Small intestine (tissue), 7 donors: ENCODE data around the gene CHN2. TPM values are rescaled to one million over a fixed set of nuclear protein-coding genes. Genes with fewer than 3 reads are reported as not detected.

Experiments
- DNase-seq, 2 donors: peaks; one replicate each; pipeline versions ENCODE4 v3.0.0 to v3.0.0-alpha.2; 2013
- FAIRE-seq: peaks from 2 replicates; lab custom pipeline; 2012; peaks lifted over from hg19 to GRCh38; lab: Jason Lieb, UNC
- H3K27ac ChIP-seq, 3 donors: one replicate each; pipeline ENCODE4 v1.5.1; 2013; ENCODE audit warnings: low read length in 2 of 3, mild to moderate bottlenecking in 2 of 3, control low read depth in 1 of 3, inconsistent platforms in 1 of 3, low read depth in 1 of 3, moderate library complexity in 1 of 3
- H3K27me3 ChIP-seq, 3 donors: one replicate each; pipeline ENCODE4 v1.6.1; 2013; ENCODE audit warnings: low read length in 3 of 3, inconsistent platforms in 1 of 3; ENCODE audit not compliant: control insufficient read depth in 3 of 3, insufficient read depth in 3 of 3
- H3K36me3 ChIP-seq, 3 donors: one replicate each; pipeline ENCODE4 v1.6.1; 2013; ENCODE audit warnings: low read length in 3 of 3, inconsistent platforms in 1 of 3, low read depth in 1 of 3, mild to moderate bottlenecking in 1 of 3, moderate library complexity in 1 of 3; ENCODE audit not compliant: control insufficient read depth in 3 of 3, insufficient read depth in 2 of 3
- H3K4me1 ChIP-seq, 3 donors: one replicate each; pipeline ENCODE4 v1.6.1; 2013; ENCODE audit warnings: low read length in 2 of 3, inconsistent platforms in 1 of 3, low read depth in 1 of 3, mild to moderate bottlenecking in 1 of 3, moderate library complexity in 1 of 3; ENCODE audit not compliant: control insufficient read depth in 3 of 3, insufficient read depth in 2 of 3
- H3K4me3 ChIP-seq, 3 donors: one replicate each; pipeline ENCODE4 v1.5.1; 2013; ENCODE audit warnings: low read length in 3 of 3, control low read depth in 1 of 3, inconsistent platforms in 1 of 3, low read depth in 1 of 3, mild to moderate bottlenecking in 1 of 3, moderate library complexity in 1 of 3
- H3K9me3 ChIP-seq, 2 donors: one replicate each; pipeline ENCODE4 v1.6.1; 2013; ENCODE audit warnings: low read depth in 1 of 2, low read length in 1 of 2; ENCODE audit not compliant: control insufficient read depth in 2 of 2, insufficient read depth in 1 of 2
- WGBS, 3 donors: extraction: QIAGEN DNeasy Blood & Tissue Kit; methylation state at CpG; one replicate each; pipeline ENCODE4 v1.1.7; 2013; 5-methylcytosine and 5-hydroxymethylcytosine counted together
- polyA plus RNA-seq, 4 donors: library from polyadenylated mRNA; stranded (reverse) in 3 of 4; unstranded in 1 of 4; fragments of 200-250 nt in 3 of 4; fragments of 120-200 nt in 1 of 4; gene quantifications; one replicate each; pipeline versions ENCODE4 v1.2.1 to v1.2.3, GENCODE V29; 2013
- donor health status: healthy with polysubstance abuse.
- donor health status: control.
- donor health status: control.
- donor health status: Bipolar disorder and iron deficiency.
- donor health status: healthy.

CHN2 gene
- polyA plus RNA-seq, 4 donors: 22.3 to 124 (median 45.2) TPM

DNA sequence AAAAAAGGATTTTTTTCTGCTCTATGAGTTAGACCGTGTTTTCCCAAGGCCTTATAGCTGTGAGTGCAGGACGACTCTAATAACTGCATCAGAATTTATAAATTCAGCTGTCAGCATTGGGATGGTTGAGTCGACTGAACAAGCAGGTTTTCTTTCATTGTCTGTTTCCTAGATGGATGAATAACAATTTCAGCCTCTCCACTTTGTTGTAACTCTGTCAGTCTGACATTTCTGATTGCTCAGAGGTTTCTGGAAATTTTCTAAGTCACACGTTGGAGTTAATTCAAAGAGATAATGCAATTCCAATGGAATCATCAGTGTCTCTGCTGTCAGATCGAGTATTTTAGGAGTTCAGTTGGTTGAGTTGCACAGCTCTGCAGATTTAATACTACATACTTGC is 159.2 kb downstream of the CHN2 start:
- H3K27ac ChIP-seq: no peak overlapping the region
- H3K36me3 ChIP-seq: peaks cover 0 to 8% (median 0%) of the 10 kb centered on the region in 3 donors
- no peaks in the 10 kb centered on the region for H3K27me3 ChIP-seq
- no peak overlapping the region for H3K4me3 ChIP-seq
- H3K9me3 ChIP-seq: no peaks in the 10 kb centered on the region
- H3K4me1 ChIP-seq: peaks cover 0 to 4% (median 0%) of the 10 kb centered on the region in 3 donors
- no peak for FAIRE-seq
- 82 to 86% (median 85%) methylated on average over 5 of the region's 5 CpGs for WGBS, 3 donors
- DNase-seq: no peak

DNA sequence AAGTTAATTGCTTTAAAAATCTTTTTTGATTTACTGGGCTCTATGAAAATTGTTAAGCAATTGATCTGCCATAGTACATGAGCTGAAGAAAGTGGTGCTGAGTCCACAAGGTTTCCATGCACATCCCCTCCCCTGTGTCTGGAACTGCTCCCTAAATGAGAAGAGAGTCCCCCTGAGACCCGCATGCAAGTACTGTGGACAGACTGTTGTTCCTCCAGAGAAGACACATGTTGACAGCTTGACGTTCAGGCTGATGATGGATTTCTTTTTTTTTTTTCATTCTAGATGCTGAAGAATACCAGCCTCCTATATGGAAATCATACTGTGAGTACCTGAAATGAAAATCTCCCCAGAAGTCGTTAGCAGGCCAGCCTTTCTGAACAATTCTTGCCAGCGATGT is 159.8 kb downstream of the CHN2 start:
- no peaks in the 10 kb centered on the region for H3K9me3 ChIP-seq
- H3K4me1 ChIP-seq: peaks cover 0 to 1% (median 0%) of the 10 kb centered on the region in 3 donors
- WGBS, 3 donors: 90 to 95% (median 90%) methylated on average over 4 of the region's 4 CpGs
- no peak for FAIRE-seq
- no peak overlapping the region for H3K27ac ChIP-seq
- no peak for DNase-seq
- H3K36me3 ChIP-seq: peaks cover 0 to 8% (median 0%) of the 10 kb centered on the region in 3 donors
- no peak overlapping the region for H3K4me3 ChIP-seq
- H3K27me3 ChIP-seq: no peaks in the 10 kb centered on the region

DNA sequence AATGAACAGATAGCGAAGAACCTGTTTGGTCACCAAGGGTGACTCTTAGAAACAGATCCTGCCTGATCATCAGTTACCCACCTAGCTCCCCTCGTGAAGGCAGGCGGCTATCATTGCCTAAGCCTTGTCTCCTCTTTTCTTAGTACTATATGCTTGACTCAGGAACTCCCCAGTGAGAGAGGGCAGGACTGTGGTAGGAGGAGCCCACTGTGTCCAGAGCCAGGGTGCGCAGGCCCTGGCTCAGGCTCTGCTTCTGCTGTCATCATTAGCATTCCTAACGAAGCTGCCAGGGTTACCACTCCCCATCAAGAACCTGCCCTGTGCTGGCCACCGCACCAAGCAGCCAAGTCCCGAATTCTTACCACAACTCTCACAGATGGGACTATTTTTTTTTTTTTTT is 160.8 kb downstream of the CHN2 start:
- Histone ChIP-seq H3K27me3 (no peaks in the 10 kb centered on the region), H3K27ac (no peak overlapping the region), H3K4me1 (no peaks in the 10 kb centered on the region), H3K4me3 (no peak overlapping the region), H3K36me3 (peaks cover 0 to 8% (median 0%) of the 10 kb centered on the region in 3 donors), H3K9me3 (no peaks in the 10 kb centered on the region)
- FAIRE-seq: no peak
- WGBS, 3 donors: 89 to 96% (median 93%) methylated on average over 7 of the region's 7 CpGs
- DNase-seq: no peak

DNA sequence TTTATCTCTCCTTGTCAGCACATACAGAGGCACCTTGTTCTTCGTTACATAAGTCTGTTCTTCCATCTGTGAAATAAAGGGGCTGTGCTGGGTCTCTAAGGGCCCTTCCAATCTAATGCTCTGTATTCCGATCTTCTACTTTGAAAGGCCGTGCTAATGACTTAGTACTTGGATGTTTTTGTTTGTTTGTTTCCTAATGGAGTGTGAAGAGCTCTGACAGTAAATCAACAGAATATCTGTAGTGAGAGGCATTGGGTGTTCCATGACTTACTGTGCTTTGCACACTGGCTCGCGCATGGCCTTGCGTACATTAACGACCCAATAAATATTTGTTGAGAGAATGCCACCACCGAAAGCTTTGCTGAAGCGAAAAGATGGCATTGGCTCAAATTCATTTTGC is 162.1 kb downstream of the CHN2 start:
- DNase-seq: no peak
- Histone ChIP-seq H3K27ac (no peak overlapping the region), H3K9me3 (no peaks in the 10 kb centered on the region), H3K4me3 (no peak overlapping the region), H3K4me1 (no peaks in the 10 kb centered on the region), H3K27me3 (no peaks in the 10 kb centered on the region), H3K36me3 (peaks cover 0 to 12% (median 0%) of the 10 kb centered on the region in 3 donors)
- FAIRE-seq: no peak
- WGBS, 3 donors: 93 to 96% (median 93%) methylated on average over 9 of the region's 9 CpGs

DNA sequence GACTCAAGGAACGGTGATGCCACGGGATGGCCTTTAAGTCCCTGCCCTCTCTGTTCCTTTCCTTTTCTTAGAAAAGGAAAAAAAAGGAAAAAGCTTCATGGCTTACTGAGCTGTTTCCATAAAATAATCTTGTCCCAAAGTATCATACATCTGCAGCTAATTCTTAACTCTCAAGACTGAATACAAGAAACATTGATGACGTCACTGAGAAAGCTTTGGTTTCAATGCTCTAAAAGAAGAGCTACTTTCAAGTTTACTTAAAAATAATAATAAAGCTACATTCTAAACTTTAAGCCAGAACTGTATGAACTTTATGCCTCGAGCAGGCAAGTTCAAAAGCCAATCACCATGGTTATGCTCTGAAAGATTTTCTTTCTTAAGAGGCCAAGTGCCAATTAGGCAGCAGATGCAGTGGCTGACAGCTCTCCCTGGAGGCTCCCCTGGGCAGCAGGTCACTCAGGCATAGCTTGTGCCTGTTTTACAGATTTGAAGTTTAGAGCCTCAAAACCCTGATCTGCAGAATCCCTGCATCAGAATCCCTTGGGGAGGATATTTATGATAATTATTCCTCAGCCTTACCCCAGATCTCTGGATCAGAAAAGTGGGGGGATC is 165.0 kb downstream of the CHN2 start:
- Histone ChIP-seq H3K4me1 (peaks cover 0 to 3% (median 3%) of the 10 kb centered on the region in 3 donors), H3K4me3 (no peak overlapping the region), H3K27me3 (no peaks in the 10 kb centered on the region), H3K27ac (no peak overlapping the region), H3K36me3 (peaks cover 0 to 12% (median 0%) of the 10 kb centered on the region in 3 donors), H3K9me3 (no peaks in the 10 kb centered on the region)
- FAIRE-seq (no peak), DNase-seq (no peak)
- 76 to 87% (median 82%) methylated on average over 4 of the region's 4 CpGs for WGBS, 3 donors

DNA sequence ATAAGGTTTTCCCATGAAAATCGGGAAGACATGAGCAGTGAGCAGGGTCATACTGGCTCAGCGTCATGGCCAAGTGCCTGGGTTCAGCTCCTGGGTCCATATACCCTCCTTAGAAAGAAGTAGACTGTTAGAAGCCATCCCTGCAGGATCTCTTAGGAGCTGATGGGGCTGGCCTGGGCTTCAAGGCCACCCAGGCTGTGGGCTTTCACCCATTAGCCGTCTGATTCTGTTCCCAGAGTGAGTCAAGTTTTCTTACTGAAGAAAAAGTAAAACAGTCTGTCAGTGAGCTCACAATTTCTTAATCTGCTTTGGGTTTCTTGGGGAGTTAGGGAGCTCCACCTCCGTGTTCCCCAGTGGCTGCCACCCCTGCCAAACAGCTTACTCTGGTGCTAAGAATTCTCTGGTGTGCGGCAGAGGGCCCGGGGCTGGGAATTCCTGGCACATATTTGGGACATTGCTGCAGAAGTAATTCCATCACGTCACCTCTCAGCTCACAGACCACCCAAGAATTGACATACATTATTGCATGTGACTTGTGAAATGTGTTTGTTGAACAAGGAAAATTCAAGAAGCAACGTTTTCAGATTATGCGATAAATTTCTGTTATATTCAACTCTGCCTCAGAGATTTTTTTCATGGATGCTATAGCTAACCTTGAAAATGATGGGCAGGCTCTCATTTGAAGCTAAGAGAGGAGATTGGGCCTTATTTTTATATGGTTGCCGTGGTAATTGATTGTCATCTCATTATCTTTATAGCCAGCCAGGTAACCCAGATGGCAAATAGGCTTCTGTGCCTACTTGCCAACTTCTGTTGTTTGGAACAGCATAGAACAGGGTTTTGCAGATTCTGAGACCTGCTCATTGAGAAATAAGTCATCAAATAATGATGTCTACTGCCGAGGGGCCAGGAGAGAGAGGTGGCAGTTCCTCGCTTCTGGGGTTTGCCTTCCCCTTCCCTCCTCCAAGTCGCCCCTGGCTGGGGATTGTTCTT is 166.4 kb downstream of the CHN2 start:
- H3K27me3 ChIP-seq: no peaks in the 10 kb centered on the region
- 73 to 83% (median 76%) methylated on average over 13 of the region's 13 CpGs for WGBS, 3 donors
- no peaks in the 10 kb centered on the region for H3K9me3 ChIP-seq
- FAIRE-seq (no peak), DNase-seq (no peak)
- peaks cover 0 to 3% (median 3%) of the 10 kb centered on the region in 3 donors for H3K4me1 ChIP-seq
- H3K4me3 ChIP-seq: no peak overlapping the region
- peaks cover 0 to 5% (median 0%) of the 10 kb centered on the region in 3 donors for H3K36me3 ChIP-seq
- no peak overlapping the region for H3K27ac ChIP-seq

DNA sequence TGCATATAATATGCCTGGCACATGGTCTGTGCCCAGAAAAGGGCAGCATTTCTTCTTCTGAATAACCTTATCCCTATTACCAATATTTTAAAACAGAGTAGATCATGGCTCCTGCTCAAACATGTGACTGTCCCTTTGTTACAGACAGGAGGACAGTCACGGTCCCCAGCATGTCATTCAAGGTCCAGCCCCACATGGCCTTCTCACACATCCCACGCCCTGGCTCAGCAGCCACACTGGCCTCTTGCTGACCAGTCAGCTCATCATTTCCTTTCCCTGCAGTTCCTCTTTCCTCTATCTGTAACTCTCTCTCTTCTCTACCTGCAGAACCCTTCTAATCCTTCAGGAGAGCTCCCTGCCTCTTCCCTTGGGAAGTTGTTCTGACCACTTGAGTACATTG is 167.8 kb downstream of the CHN2 start:
- Histone ChIP-seq H3K4me1 (peaks cover 0 to 3% (median 3%) of the 10 kb centered on the region in 3 donors), H3K27me3 (no peaks in the 10 kb centered on the region), H3K4me3 (no peak overlapping the region), H3K9me3 (no peaks in the 10 kb centered on the region), H3K36me3 (peaks cover 0 to 4% (median 0%) of the 10 kb centered on the region in 3 donors), H3K27ac (no peak overlapping the region)
- DNase-seq (no peak), FAIRE-seq (no peak)
- WGBS, 3 donors: 83 to 94% (median 86%) methylated on average over 2 of the region's 2 CpGs

DNA sequence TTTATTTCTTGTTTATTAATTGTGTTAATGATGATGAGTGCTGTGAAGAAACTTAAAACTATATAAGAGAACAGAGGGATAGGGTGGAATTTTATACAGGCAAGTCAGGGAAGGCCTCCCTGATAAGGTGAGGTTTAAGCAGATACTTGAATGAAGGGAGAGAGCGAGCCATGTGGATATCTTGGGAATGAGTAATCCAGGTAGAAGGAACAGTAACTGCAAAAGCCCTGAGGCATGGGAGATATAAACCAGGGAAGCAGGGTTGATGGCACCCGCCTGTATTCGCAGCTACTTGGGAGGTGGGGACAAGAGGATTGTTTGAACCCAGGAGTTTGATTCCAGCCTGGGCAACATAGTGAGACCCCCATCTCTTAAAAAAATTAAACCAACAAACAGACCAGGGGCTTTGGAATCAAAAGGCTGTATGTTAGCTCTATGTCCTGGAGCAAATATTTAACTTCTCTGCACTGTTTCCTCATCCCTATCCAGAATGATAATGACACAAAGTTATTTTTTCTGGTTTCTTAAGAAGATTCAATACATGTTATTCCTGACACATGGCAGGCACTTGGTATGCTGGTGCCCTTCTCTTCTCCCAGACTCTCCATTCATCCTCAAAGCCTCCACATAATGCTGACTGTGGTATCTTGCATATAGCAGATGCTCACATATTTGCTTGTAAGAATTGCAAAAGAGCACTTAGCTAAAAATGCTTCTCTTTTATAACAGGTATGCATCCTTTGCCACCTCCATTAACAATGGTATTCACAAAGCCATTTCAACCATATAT is 169.3 kb downstream of the CHN2 start:
- Histone ChIP-seq H3K27ac (no peak overlapping the region), H3K9me3 (no peaks in the 10 kb centered on the region), H3K36me3 (peaks cover 0 to 4% (median 0%) of the 10 kb centered on the region in 3 donors), H3K4me1 (peaks cover 0 to 3% (median 3%) of the 10 kb centered on the region in 3 donors), H3K4me3 (no peak overlapping the region), H3K27me3 (no peaks in the 10 kb centered on the region)
- no peak for DNase-seq
- 96 to 99% (median 96%) methylated on average over 3 of the region's 3 CpGs for WGBS, 3 donors
- no peak for FAIRE-seq
